HL-60 (cell line): ENCODE measurements around the gene KLK8.

ENCODE experiments used
- DNase-seq, 2 experiments: peaks; one replicate each; pipeline ENCODE4 v3.0.0-alpha.2; 2010 to 2020; ENCODE audit warnings: low read depth in 1 of 2, low spot score in 1 of 2
- H3K27ac ChIP-seq: fragments of 250-450 bp; sonication (Bioruptor Pico); replicated peaks from 2 replicates; pipeline ENCODE4 v1.5.1; 2020; ENCODE audit warnings: mild to moderate bottlenecking, moderate library complexity
- H3K27me3 ChIP-seq: fragments of 250-450 bp; sonication (Bioruptor Pico); 2 replicates; pipeline ENCODE4 v1.5.1; 2021; ENCODE audit warnings: mild to moderate bottlenecking, moderate library complexity; ENCODE audit not compliant: insufficient read depth, poor library complexity, severe bottlenecking
- H3K4me3 ChIP-seq: replicated peaks from 2 replicates; pipeline ENCODE4 v1.5.1; 2011; ENCODE audit warnings: mild to moderate bottlenecking, control low read depth, low read length; ENCODE audit not compliant: insufficient read depth
- CTCF ChIP-seq: IDR thresholded peaks from one replicate; pipeline ENCODE4 v1.5.1; 2011; ENCODE audit warnings: low read length, control low read depth, inconsistent platforms; ENCODE audit not compliant: insufficient read depth
- GABPA ChIP-seq: IDR thresholded peaks from 2 replicates; pipeline ENCODE4 v1.6.1; 2012; ENCODE audit warnings: low read depth
- POLR2AphosphoS5 ChIP-seq: IDR thresholded peaks from 2 replicates; pipeline ENCODE4 v1.6.1; 2012; ENCODE audit warnings: low read depth
- REST ChIP-seq: IDR thresholded peaks from 2 replicates; pipeline ENCODE4 v1.6.1; 2012; ENCODE audit warnings: low read depth; ENCODE audit not compliant: insufficient replicate concordance
- SPI1 ChIP-seq: IDR thresholded peaks from 2 replicates; pipeline ENCODE4 v1.6.1; 2012; ENCODE audit warnings: low read depth, mild to moderate bottlenecking, borderline replicate concordance
- long read RNA-seq: library from polyadenylated mRNA; unstranded; transcript quantifications from one replicate; pipeline ENCODE4 v2.0.0, GENCODE V29; 2020

Gene KLK8
- long read RNA-seq = 0 reads

- TF ChIP-seq SPI1 (no peak), POLR2AphosphoS5 (no peak), GABPA (no peak), CTCF (no peak), REST (no peak)
- Histone ChIP-seq H3K27me3 (peaks cover 5% of the 10 kb centered on the region), H3K4me3 (no peak within 1 kb of the TSS), H3K27ac (no peak within 1 kb of the TSS)
- DNase-seq = no peak
Measured at GRCh38 chr19:51001515-51001914, at the start of gene KLK8. Gene KLK8 (minus strand): TSS chr19:51001604. CDS start chr19:51001167, 437 bp downstream.

- H3K4me3 ChIP-seq = no peak overlapping the region
- no peak for DNase-seq
- TF ChIP-seq GABPA (no peak), POLR2AphosphoS5 (no peak), REST (no peak), CTCF (no peak), SPI1 (no peak)
- peaks cover 6% of the 10 kb centered on the region for H3K27me3 ChIP-seq
- H3K27ac ChIP-seq = no peak overlapping the region
Measured at GRCh38 chr19:51047031-51047335, 45.6 kb upstream of the KLK8 start.

- DNase-seq = no peak
- Histone ChIP-seq H3K4me3 (no peak overlapping the region), H3K27me3 (peaks cover 6% of the 10 kb centered on the region), H3K27ac (no peak overlapping the region)
- TF ChIP-seq POLR2AphosphoS5 = no peak
- TF ChIP-seq SPI1 = no peak
- no peak for TF ChIP-seq CTCF
- TF ChIP-seq REST = no peak
Measured at GRCh38 chr19:51044327-51044726, 42.9 kb upstream of the KLK8 start.
